MM.1S (cell line): ENCODE measurements around the gene OR2T4.

Experiments
- DNase-seq: peaks from one replicate; pipeline ENCODE4 v3.0.0-alpha.2; 2015
- H2AFZ ChIP-seq: fragments of 300-600 bp; sonication (generic); 2 replicates; pipeline ENCODE4 v1.6.0; 2016; ENCODE audit warnings: antibody characterized with exemption, low read length
- H3F3A ChIP-seq: fragments of 300-600 bp; sonication (generic); 2 replicates; pipeline ENCODE4 v1.6.1; 2016; ENCODE audit warnings: mild to moderate bottlenecking, antibody characterized with exemption, low read length, moderate library complexity, mixed read lengths; ENCODE audit not compliant: insufficient read depth
- H3K27ac ChIP-seq: fragments of 300-600 bp; sonication (generic); 2 replicates; pipeline ENCODE4 v1.5.1; 2016; ENCODE audit warnings: mild to moderate bottlenecking, low read length
- H3K27me3 ChIP-seq: fragments of 300-600 bp; sonication (generic); replicated peaks from 2 replicates; pipeline ENCODE4 v1.6.0; 2016; ENCODE audit warnings: low read length; ENCODE audit not compliant: insufficient read depth
- H3K36me3 ChIP-seq: fragments of 300-600 bp; sonication (generic); replicated peaks from 2 replicates; pipeline ENCODE4 v1.6.1; 2016; ENCODE audit warnings: mild to moderate bottlenecking, low read length, mixed read lengths; ENCODE audit not compliant: insufficient read depth
- H3K4me1 ChIP-seq: fragments of 300-600 bp; sonication (generic); 2 replicates; pipeline ENCODE4 v1.6.1; 2016; ENCODE audit warnings: low read length, mixed read lengths
- H3K4me2 ChIP-seq: fragments of 300-600 bp; sonication (generic); 2 replicates; pipeline ENCODE4 v1.6.0; 2016; ENCODE audit warnings: low read depth, low read length
- H3K4me3 ChIP-seq: fragments of 300-600 bp; sonication (generic); 2 replicates; pipeline ENCODE4 v1.5.1; 2016; ENCODE audit warnings: low read length, mixed read lengths
- H3K79me2 ChIP-seq: fragments of 300-600 bp; sonication (generic); 2 replicates; pipeline ENCODE4 v1.6.1; 2016; ENCODE audit warnings: mixed run types, low read length, mixed read lengths
- H3K9ac ChIP-seq: fragments of 300-600 bp; sonication (generic); 2 replicates; pipeline ENCODE4 v1.6.1; 2016; ENCODE audit warnings: low read length, mixed read lengths
- H3K9me2 ChIP-seq: fragments of 300-600 bp; sonication (generic); replicated peaks from 2 replicates; pipeline ENCODE4 v1.6.1; 2016; ENCODE audit warnings: mild to moderate bottlenecking, low read length, mixed read lengths; ENCODE audit not compliant: insufficient read depth
- H3K9me3 ChIP-seq: fragments of 300-600 bp; sonication (generic); replicated peaks from 2 replicates; pipeline ENCODE4 v1.6.1; 2016; ENCODE audit warnings: mild to moderate bottlenecking, low read length, mixed read lengths; ENCODE audit not compliant: insufficient read depth
- H4K20me1 ChIP-seq: fragments of 300-600 bp; sonication (generic); 2 replicates; pipeline ENCODE4 v1.6.1; 2016; ENCODE audit warnings: mild to moderate bottlenecking, low read length, moderate library complexity, mixed read lengths; ENCODE audit not compliant: insufficient read depth
- CTCF ChIP-seq: fragments of 300-600 bp; sonication (generic); IDR thresholded peaks from 2 replicates; pipeline ENCODE4 v1.5.1; 2016; ENCODE audit warnings: antibody characterized with exemption, low read length, mixed read lengths
- EZH2 ChIP-seq: fragments of 300-600 bp; sonication (generic); optimal IDR thresholded peaks from 2 replicates; pipeline ENCODE3; 2017; ENCODE audit warnings: low read depth, mild to moderate bottlenecking, antibody characterized with exemption, low read length, mixed read lengths
- EZH2phosphoT487 ChIP-seq: fragments of 300-600 bp; sonication (generic); IDR thresholded peaks from 2 replicates; pipeline ENCODE4 v1.6.1; 2018; ENCODE audit warnings: antibody characterized with exemption, low read length

OR2T4 gene

GRCh38 chr1:248366609-248367008, 5.1 kb downstream of the OR2T4 start:
- no peak for TF ChIP-seq EZH2phosphoT487
- TF ChIP-seq CTCF, result no peak
- no peak for TF ChIP-seq EZH2
- Histone ChIP-seq H3F3A (no peaks in the 10 kb centered on the region), H3K36me3 (no peaks in the 10 kb centered on the region), H3K4me3 (no peak overlapping the region), H4K20me1 (no peaks in the 10 kb centered on the region), H3K27ac (no peak overlapping the region), H3K79me2 (no peaks in the 10 kb centered on the region), H3K9me3 (no peaks in the 10 kb centered on the region), H3K9ac (no peak overlapping the region), H2AFZ (no peak overlapping the region), H3K27me3 (no peaks in the 10 kb centered on the region), H3K4me1 (no peaks in the 10 kb centered on the region), H3K4me2 (peak overlapping the region; percentile 15; the same call in 1 of the 2 replicates), H3K9me2 (no peaks in the 10 kb centered on the region)
- DNase-seq, result peak; percentile 52

- H3K79me2 ChIP-seq, result no peaks in the 10 kb centered on the region
- H3K27me3 ChIP-seq, result no peaks in the 10 kb centered on the region
- no peak overlapping the region for H3K9ac ChIP-seq
- no peaks in the 10 kb centered on the region for H3F3A ChIP-seq
- peak; percentile 64 for DNase-seq
- TF ChIP-seq CTCF, result no peak
- no peak for TF ChIP-seq EZH2
- no peak for TF ChIP-seq EZH2phosphoT487
- no peaks in the 10 kb centered on the region for H4K20me1 ChIP-seq
- no peaks in the 10 kb centered on the region for H3K36me3 ChIP-seq
- no peak overlapping the region for H3K4me3 ChIP-seq
- no peaks in the 10 kb centered on the region for H3K9me2 ChIP-seq
- no peaks in the 10 kb centered on the region for H3K9me3 ChIP-seq
- H3K4me1 ChIP-seq, result no peaks in the 10 kb centered on the region
- no peak overlapping the region for H3K27ac ChIP-seq
- no peak overlapping the region for H3K4me2 ChIP-seq
- H2AFZ ChIP-seq, result no peak overlapping the region
Measured at GRCh38 chr1:248372394-248372793, 10.9 kb downstream of the OR2T4 start.

- Histone ChIP-seq H3K36me3 (no peaks in the 10 kb centered on the region), H3K79me2 (no peaks in the 10 kb centered on the region), H3F3A (no peaks in the 10 kb centered on the region), H3K9me3 (no peaks in the 10 kb centered on the region), H2AFZ (no peak overlapping the region), H3K27me3 (no peaks in the 10 kb centered on the region), H3K4me3 (no peak overlapping the region), H3K9ac (no peak overlapping the region), H3K4me1 (no peaks in the 10 kb centered on the region), H3K27ac (no peak overlapping the region), H4K20me1 (no peaks in the 10 kb centered on the region), H3K4me2 (no peak overlapping the region), H3K9me2 (no peaks in the 10 kb centered on the region)
- TF ChIP-seq EZH2phosphoT487, result no peak
- no peak for TF ChIP-seq EZH2
- TF ChIP-seq CTCF, result no peak
- DNase-seq, result no peak
Measured at GRCh38 chr1:248373761-248374160, 12.3 kb downstream of the OR2T4 start.
